Liver (tissue), 3 donors: ENCODE results near the gene SLC38A10.

Experiments
- ATF3 ChIP-seq: IDR thresholded peaks from 2 replicates; pipeline ENCODE4 v1.6.1; 2016; ENCODE audit warnings: antibody characterized with exemption
- CTCF ChIP-seq: fragments of 150-350 bp; IDR thresholded peaks from 2 replicates; pipeline ENCODE4 v1.5.1; 2017; ENCODE audit warnings: improper control_type of control experiment, low read depth, low read length; ENCODE audit not compliant: missing input control
- GABPA ChIP-seq, 2 donors: IDR thresholded peaks in 1 of 2; conservative IDR thresholded peaks in 1 of 2; 2 replicates each; pipeline ENCODE4 v1.6.1; 2016; ENCODE audit warnings: antibody characterized with exemption in 2 of 2, mild to moderate bottlenecking in 1 of 2, moderate library complexity in 1 of 2
- HNF4G ChIP-seq: IDR thresholded peaks from 2 replicates; pipeline ENCODE4 v1.6.1; 2016; ENCODE audit warnings: antibody characterized with exemption
- JUND ChIP-seq, 2 donors: IDR thresholded peaks; 2 replicates each; pipeline ENCODE4 v1.6.1; 2016; ENCODE audit warnings: antibody characterized with exemption in 2 of 2
- RAD21 ChIP-seq, 2 donors: IDR thresholded peaks; 2 replicates each; pipeline ENCODE4 v1.6.1; 2016; ENCODE audit warnings: antibody characterized with exemption in 2 of 2, mild to moderate bottlenecking in 2 of 2
- SP1 ChIP-seq: IDR thresholded peaks from 2 replicates; pipeline ENCODE4 v1.6.1; 2018; ENCODE audit warnings: antibody characterized with exemption, mild to moderate bottlenecking
- TAF1 ChIP-seq: conservative IDR thresholded peaks from 2 replicates; pipeline ENCODE4 v1.6.1; 2016; ENCODE audit warnings: antibody characterized with exemption, mild to moderate bottlenecking
- YY1 ChIP-seq: IDR thresholded peaks from 2 replicates; pipeline ENCODE4 v1.6.1; 2016; ENCODE audit warnings: antibody characterized with exemption, mild to moderate bottlenecking
- TF ChIP-seq, protein P1 (sequence below): IDR thresholded peaks from 2 replicates; pipeline ENCODE4 v1.6.1; 2016; ENCODE audit warnings: antibody characterized with exemption
- TF ChIP-seq, protein P2 (sequence below): IDR thresholded peaks from 2 replicates; pipeline ENCODE4 v1.6.1; 2016; ENCODE audit warnings: antibody characterized with exemption
- donor health status: healthy.
- donor health status: healthy.

DNA sequence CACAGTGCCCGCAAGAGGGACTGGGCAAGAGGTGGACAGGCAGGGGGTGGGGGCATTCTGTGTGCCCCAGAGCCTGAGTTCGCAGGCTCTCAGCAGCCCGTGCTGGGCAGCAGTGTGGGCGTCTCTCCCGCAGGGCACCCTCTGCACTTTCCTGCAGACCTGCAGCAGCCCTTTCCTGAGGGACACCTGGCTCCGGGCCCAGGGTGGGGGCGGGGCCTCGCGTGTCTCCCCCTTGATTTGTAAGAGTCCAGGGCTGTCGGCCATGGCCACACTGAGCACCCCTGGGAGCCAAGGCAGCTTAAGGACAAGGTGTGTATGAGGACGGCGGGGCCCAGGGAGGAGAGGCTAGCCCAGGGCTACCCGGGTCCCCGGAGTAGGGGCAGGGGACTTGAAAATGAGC lies 33.4 kb upstream of the SLC38A10 start:
- no peak for TF ChIP-seq CTCF
- no peak for TF ChIP-seq JUND (IDR thresholded peaks at IDR 0.05)
- TF ChIP-seq HNF4G = no peak
- TF ChIP-seq YY1 = peak; percentile 63
- TF ChIP-seq GABPA (IDR thresholded peaks at IDR 0.05 in 1 of 2, conservative IDR thresholded peaks at IDR 0.05 in 1 of 2) = no peak
- peak in 1 of 2 donors; percentile 43 for TF ChIP-seq RAD21 (IDR thresholded peaks at IDR 0.05)
- TF ChIP-seq ATF3 = no peak
- peak; percentile 30 for TF ChIP-seq TAF1
- peak; percentile 58 for TF ChIP-seq SP1
- TF ChIP-seq, protein P1, sequence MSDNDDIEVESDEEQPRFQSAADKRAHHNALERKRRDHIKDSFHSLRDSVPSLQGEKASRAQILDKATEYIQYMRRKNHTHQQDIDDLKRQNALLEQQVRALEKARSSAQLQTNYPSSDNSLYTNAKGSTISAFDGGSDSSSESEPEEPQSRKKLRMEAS = no peak
- TF ChIP-seq, protein P2, sequence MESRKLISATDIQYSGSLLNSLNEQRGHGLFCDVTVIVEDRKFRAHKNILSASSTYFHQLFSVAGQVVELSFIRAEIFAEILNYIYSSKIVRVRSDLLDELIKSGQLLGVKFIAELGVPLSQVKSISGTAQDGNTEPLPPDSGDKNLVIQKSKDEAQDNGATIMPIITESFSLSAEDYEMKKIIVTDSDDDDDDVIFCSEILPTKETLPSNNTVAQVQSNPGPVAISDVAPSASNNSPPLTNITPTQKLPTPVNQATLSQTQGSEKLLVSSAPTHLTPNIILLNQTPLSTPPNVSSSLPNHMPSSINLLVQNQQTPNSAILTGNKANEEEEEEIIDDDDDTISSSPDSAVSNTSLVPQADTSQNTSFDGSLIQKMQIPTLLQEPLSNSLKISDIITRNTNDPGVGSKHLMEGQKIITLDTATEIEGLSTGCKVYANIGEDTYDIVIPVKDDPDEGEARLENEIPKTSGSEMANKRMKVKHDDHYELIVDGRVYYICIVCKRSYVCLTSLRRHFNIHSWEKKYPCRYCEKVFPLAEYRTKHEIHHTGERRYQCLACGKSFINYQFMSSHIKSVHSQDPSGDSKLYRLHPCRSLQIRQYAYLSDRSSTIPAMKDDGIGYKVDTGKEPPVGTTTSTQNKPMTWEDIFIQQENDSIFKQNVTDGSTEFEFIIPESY = no peak
